Cardiac septum (tissue), 1 donor: ENCODE results near the gene CEACAM18. TPM values are rescaled to one million over a fixed set of nuclear protein-coding genes. Genes with fewer than 3 reads are reported as not detected.
"Not testable (repeated sequence)": the region's sequence is repeated elsewhere in the genome, so short reads cannot be mapped to it uniquely, and the experiment has no call there.

Source experiments
- DNase-seq: peaks from one replicate; pipeline ENCODE4 v3.0.0-alpha.2; 2020; ENCODE audit warnings: low spot score
- intact Hi-C: fragments of 100-400 bp; cut with DNase I; formaldehyde crosslinking; loops from one replicate; pipeline ENCODE4 v1.14.0; 2022
- total RNA-seq: library from RNA; stranded (reverse); fragmentation: NEBNext Ultra II Directional; extraction: Animal tissue kit (Norgen Biotek cat#: 25700); gene quantifications from one replicate; pipeline ENCODE4 v1.2.1, GENCODE V29; 2021
- donor health status: DM: no; HTN: no; CAD: no.

The CEACAM18 gene
- total RNA-seq, 1 donor from 2014 or later, result not detected

DNA sequence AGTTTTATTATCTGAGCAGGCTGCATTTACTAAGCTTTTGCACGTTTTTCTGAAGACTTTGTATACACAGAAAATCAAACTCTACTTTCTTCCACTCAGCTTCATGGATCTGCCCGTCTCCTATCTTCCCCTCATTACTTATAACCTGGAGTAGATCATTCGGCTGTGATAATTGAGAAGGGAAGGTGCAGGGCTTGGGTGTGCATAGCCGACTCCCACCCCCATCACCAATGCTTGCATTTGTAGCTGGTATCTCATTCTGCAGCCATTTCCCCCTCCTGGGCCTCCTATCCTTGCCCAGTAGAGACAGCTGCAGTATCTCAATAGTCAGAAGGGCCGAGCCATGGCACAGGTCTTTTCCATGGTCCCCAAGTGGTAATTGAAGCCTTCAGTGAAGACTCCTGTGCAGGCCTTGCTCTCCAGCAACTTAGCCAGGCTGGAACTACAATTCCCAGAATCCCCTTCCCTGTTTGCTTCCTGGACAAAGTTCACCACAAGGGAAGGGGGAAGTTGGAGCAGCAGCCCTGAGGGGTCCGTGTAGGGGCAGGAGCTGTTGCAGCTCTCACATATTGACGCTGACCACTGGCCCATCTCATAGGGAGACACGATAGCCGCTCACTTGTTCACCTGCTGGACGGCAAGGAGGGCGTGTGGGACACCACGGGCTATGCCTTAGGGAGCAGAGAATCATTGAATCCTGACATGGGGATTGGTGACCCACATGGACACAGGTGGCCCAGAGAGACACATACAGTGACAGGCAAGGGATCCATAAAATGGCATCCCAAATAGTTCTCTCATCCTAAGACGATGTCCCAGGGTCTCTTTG is 18.0 kb upstream of the CEACAM18 start:
- DNase-seq, result no peak
- intact Hi-C loops, result no loop called here

DNA sequence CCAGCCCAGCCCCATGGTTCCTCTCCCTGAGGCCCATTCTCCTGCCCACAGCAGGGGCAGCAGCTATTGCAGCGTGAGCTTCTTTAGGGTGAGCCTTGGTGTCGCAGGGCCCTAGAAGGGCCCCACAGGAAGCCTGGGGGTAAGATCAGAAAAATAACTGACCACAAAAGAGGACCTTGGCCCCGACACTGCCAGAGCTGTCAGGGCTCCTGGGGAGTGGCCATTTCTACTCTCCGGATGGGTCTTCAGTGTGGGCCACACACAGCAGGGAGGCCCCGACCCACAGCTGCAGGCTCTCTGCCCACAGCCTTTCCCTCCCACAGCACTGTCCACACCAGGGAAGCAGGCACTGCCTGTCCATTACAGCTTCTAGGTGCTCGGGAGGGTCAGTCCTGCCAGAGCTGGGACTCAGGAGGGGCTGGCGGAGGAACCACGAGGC is 16.6 kb upstream of the CEACAM18 start:
- intact Hi-C loops, result no loop called here
- no peak for DNase-seq

DNA sequence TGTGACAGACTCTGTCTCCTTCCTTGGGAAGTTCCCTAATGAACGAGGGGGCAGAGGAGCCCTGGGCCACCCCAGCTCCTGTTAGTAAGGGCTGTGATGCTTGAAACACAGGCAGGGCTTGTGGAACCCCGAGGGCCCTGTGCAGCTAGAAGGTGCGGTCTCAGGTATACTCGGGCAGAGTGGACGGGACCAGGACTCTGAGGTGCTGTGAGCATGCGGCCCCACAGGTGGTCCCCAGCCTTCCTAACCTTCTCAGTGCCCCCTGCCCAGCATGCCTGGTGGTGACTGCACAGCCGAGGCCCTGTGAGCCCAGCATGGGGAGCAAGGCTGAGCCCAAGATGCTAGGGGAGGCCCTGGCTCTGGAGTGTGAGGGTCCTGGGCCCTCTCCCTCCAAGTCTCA is 16.1 kb upstream of the CEACAM18 start:
- DNase-seq, result no peak
- intact Hi-C loops, result no loop called here

DNA sequence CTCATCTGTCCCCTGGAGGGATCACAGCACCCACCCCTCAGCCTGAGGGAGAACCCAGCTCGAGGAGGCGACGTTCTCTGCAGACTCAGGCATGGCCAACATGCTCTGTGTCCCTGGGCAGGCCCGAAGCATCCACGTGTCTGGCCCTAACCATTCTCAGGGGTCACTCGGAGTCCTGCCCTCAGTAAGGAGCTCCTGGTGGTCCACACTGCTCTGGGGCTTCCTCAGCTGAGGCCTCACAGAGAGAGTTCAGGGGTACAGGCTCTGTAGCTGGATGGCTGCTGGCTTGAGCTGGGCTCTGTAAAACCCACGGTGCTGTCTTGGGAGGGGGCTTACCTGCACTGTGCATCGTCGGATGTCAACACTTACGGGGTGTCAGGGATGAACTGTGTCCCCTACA is 15.7 kb upstream of the CEACAM18 start:
- DNase-seq, result no peak
- intact Hi-C loops, result no loop called here

DNA sequence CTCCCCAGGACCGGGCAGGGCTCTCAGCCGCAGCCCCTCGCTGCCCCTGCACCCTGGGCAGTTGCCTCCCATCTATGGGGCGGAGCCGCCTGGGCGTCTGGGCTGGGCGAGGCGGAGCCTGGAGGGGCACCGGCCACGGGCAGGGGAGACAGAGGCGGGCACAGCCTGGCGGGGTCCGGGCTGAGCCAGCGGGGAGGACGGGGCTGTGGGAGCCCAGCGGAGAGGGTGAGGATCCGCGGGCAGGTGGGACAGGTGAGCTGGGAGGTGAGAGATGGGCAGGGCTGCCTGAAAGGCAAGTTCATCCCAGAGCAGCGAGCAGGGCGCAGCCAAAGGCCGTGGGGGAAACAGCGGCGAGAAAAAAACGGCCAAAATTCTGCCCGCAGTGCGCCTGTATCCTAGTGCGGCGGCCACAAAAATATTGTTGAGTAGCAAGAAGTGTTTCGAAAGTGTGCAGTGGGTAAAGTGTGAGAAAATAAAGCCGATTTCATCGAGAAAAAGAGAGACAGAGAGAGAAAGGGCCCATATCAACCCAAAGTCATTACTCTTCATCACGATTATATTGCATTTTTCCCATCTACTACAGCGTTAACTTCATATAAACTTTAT is 14.3 kb upstream of the CEACAM18 start:
- DNase-seq, intact Hi-C loops: not testable (repeated sequence)

DNA sequence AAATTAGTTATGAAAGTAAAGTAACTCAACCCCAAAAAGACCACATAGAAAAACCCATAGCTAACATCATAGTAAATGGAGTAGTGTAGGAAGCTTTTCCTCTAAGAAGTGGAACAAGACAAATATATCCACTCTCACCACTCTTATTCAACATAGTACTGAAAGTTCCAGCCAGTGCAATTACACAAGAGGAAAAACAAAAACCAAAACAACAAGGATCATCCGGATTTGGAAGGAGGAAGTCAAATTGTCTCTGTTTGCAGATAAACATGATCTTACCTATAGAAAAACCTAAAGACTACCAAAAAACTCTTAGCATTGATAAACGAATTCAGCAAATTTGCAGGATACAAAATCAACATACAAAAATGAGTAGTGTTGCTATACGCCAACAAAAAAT is 11.6 kb upstream of the CEACAM18 start:
- intact Hi-C loops, result no loop called here
- DNase-seq, result no peak

DNA sequence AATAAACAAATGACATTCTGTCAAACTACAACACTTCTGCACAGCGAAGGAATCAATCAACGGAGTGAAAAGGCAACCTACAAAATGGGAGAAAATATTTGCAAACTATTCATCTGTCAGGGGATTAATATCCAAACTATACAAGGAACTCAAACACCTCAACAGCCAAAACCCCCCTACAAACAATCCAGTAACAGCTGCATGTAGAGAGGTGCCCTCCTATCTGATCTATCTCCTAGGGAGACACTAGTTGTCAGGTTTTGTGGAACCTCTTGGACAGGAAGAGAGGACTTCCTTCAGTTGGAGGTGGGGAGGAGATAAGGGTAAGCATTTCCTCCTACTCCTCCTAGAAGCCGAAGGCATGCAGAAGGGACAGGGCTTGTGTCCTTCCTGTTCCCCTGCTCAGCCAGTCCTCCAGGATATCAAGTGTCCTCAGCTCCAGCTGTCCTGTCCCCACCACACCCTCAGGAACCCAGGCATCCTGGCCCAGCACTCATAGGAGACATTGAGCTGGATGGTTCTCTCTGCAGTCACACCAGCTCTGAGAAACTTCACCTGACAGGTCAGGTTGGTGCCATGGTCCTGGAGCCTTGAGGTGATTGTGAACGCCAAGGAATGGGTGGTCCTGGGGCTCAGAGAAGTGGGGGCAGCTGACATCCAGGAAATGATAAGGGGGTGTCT is 10.3 kb upstream of the CEACAM18 start:
- DNase-seq, result no peak
- intact Hi-C loops, result no loop called here

DNA sequence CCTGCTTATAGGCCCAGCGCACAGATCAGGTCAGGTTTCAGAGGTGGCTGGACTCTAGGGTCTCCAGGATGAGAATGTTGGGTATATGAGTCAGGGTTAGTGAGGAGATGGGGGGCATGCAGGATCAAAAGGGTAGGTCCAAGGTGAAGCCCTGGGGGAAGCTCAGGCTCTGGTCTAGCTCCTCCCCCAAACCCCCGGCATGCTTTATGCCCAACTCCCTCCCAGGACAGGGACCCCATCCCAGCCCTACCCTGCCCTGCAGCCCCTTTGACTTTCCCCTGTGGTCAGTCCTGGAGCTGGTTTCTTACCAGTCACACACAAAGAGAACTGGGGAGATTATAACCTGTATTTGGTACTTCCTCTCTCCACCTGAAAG is 9.8 kb upstream of the CEACAM18 start:
- no peak for DNase-seq
- intact Hi-C loops, result no loop called here

DNA sequence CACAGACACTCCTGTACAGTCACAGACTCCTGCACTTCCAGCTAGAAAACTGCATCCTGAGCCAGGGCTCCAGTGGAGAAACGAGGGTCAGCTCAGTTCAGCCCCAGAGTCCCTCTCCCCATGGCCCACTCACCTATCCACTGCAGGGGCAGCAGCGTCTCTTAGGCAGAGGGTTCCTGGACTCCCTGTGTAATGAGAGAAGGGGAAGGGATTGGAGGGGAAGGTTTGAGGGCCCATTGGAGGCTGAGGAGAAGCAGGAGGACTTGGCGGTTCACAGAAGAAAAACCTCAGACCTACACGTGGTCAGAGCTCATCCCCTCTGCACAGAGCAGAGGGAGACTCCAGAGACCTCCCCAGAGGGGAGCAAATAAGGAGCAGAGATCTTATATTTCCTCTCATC is 9.2 kb upstream of the CEACAM18 start:
- intact Hi-C loops, result no loop called here
- DNase-seq, result no peak

DNA sequence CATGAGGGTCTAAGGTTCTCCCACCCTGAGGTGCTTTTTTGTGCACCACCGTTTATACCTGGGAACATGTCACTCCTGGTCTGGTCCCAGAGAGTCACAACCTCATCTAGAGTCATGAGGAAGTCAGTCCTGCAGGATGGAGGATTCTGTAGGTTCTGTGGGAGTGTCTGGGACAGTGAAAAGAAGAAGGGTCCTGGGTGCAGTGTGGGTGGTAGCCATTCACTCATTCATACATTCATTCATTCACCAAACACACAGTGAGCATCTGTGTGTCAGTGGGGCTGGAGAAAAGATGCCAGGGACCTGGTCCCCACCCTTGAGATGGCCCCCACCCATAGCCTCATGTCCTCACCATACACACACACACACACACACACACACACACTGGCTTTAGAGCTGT is 8.7 kb upstream of the CEACAM18 start:
- DNase-seq, result no peak
- intact Hi-C loops, result no loop called here

DNA sequence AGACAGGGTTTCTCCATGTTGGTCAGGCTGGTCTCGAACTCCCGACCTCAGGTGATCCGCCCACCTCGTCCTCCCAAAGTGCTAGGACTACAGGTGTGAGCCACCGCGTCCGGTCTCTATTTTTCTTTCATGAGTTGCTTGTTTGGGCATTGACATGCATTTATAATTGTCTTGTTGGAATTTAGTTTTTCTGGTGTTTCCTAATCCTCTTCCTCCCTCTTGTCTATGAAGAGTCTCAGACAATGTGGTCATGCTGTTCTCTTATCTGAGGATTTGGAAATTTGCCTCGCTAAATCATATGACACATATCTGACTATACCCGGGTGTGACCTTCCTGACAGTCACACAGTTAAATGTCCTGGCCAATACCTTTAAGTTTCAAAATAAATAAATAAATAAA is 7.4 kb upstream of the CEACAM18 start:
- intact Hi-C loops, result no loop called here
- DNase-seq, result no peak

DNA sequence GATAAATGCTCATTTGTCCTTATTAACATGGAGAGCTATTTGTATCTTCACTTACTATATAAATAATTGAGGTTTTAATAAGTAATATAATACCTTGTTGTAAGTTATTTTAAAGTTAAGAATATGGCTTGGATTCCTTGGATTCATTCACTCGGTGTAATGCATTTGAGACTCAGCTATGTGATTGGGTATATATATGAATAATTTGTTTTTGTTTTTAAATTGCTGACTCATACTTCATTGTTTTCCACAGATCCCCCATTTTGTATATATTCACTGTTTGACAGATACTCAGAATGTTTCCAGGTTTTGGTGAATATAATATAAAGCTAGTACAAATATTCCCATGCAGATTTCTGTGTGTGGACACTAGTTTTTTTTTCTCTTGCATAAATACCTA is 6.8 kb upstream of the CEACAM18 start:
- no peak for DNase-seq
- intact Hi-C loops, result no loop called here

DNA sequence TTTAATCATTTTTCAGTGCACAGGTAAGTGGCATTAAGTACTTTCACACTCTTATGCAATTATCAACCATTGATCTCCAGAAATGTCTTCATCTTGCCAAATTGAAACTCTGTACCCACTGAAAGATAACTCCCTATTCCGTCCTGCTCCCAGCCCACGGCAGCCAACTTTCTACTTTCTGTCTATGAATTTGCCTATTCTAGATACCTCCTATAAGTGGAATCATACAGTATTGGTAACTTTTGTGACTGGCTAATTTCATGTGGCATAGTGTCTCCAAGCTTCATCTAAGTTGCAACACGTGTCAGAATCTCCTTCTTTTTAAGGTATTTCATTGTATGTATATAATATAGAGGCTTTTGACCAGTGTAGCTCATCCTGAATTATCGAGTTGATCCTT is 5.7 kb upstream of the CEACAM18 start:
- intact Hi-C loops, result loop anchor here (2.0 kb wide), 1 partner anchor 184 kb away; no protein-coding TSS in a partner anchor
- DNase-seq, result no peak

DNA sequence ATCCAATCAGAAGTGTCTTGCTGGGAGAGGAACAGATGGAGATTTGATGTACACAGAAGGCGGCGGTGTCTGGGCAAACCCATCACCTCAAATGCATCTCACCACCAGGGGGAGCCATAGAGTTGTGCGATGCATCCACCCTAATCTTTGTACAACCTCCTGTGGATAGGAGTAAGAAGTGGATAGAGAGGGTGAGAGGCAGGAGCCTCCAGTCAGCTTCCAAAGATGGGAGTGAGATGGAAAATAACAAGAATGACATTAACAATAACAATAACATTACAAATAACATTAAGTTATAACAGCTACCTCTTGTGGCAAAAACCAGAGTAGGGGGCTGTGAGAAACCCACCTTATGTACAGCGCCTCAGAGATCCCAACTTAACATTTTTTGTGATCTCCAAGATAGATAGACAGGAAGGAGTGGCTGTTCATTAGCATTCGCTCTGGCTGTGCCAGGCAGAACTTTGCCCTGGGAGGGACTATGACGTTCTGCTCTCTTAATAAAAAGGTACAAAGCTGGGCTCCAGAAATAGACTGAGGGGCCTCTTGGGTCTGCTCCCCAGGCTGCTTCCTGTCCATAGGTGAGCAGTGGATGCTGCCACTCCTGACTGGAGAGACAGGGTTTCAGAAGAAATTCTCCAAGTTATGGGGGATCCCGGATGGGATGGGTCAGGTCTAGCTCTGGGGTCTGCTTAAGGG is 5.2 kb upstream of the CEACAM18 start:
- intact Hi-C loops, result loop anchor here (2.0 kb wide), 1 partner anchor 184 kb away; no protein-coding TSS in a partner anchor
- no peak for DNase-seq

DNA sequence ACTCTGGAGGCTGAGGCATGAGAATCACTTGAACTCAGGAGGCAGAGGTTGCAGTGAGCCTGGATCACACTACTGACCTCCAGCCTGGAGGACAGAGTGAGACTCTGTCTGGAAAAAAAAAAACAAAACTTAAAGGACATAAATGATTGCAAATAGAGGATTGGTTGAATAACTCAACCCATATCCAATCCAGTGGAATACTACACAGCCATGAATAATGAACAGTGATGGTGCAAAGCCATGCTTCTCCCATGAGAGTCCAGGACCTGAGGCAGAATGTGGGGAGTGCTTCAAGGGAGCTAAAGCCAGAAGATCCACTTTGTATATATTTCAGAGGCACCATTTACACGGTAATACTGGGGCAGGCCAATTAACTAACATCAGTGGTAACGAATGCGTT is 2.2 kb upstream of the CEACAM18 start:
- intact Hi-C loops, result no loop called here
- DNase-seq, result no peak

DNA sequence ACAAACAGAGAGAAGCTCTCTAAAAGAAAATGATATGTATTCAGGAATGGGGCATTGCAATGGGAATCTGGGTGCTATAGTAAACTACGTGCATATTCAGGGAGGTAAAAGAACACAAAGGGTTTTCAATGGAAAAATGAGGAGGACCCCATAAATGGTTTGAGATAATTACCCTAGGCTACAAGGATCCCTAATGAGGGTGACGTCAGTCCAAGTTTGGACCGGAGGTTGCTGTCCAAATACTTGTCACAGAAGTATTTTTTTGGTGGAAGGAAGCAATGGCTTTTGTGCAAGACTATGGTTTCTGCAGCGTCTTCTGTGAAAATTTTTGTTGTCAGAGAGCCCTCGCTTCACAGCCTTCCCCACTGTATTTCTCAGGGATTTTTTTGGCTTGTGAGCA is 995 bp upstream of the CEACAM18 start:
- intact Hi-C loops, result no loop called here

DNA sequence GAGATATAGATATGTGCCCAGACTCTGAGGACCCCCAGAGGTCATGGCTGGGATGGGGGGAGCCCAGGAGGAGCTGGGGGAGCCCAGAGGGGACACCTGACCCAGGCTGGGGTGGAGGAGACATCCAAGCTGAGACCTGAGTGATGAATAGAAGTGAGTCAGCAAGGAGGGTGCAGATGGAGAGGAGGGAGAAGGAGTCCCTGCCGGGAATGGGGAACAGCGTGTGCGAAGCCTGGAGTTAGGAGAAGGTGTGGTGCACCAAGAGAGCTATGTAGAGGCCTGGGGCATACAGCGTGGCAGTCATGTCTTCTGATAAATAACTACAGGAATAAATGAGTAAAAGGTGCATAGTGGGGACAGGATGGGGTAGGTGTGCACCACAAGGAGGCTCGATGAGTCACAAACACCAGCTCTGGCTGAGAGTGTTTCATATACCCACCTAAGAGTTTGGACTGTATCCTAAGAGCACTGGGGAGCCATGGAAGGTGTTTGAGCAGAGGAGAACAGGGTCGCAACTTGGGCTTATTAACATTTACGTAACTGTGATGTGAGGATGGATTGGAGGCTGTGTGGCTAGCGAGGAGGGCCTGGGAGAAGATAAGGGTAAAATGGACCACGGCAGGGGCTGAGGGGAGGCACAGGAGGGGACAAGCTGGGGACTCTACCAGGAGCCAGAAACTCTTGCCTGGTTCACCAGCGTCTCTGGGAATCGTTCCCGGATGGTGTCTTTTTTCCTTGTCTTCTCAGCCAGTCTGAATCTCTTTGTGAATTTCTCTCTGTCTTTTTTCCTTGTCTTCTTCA is 1.4 kb downstream of the CEACAM18 start:
- intact Hi-C loops, result no loop called here
- DNase-seq, result no peak

More for the DNA sequence above, 995 bp upstream of the CEACAM18 start:
- no peak for DNase-seq

DNA sequence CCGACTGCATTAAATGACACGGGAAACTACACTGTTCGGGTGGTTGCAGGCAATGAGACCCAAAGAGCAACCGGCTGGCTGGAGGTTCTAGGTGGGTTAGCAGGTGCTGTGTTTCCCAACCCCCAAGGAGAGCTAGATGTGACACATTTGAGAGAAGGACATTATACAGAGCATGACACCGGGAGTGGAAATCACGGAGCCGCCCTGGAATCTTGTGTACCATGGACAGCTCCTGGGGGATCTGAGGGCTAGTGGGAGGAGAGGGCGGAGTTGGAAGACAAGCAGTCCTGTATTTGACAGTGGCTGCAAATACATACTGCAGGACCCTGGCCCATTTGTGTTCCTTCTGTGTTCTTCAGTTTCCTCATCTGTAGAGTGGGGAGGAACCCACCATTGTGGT is 2.3 kb downstream of the CEACAM18 start:
- DNase-seq, result no peak
- intact Hi-C loops, result no loop called here

DNA sequence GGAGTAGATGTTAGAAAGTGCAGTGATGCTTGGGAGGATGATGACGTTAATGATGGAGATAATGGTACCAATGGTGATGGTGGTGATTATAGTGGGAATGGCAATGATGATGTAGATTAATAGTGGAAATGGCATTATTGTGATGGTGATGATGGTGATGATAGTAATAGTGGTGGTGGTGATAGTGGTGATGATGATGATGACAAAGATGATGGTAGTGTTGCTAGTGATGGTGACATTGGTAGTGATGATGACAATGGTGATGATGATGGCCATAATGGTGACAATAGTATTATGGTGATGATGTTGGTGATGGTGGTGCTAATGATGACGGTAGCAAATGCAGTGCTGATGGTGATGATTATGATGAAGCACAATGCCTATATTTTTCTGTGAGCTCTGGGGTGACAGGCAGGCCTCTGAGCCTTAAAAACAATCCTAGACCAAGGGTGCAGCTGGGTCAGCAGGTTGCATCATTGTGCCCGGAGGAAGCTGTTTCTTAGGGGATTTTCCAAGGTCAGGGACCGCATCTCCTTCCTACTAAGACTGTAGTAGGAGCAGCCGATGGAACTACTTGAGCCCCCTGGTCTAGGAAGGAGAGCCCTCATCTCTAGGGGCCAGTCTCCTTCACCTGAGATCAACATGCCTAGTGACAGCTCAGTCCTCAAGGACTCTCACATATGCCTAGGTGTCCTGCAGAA is 7.8 kb downstream of the CEACAM18 start:
- intact Hi-C loops, result no loop called here
- DNase-seq, result no peak
